MV-4-11 (cell line): Measurements from ENCODE around the gene CD320.
"Not testable (repeated sequence)": the region's sequence is repeated elsewhere in the genome, so short reads cannot be mapped to it uniquely, and the experiment has no call there.

Source experiments
- DNase-seq: peaks from one replicate; lab custom pipeline; 2025; lab: John Stamatoyannopoulos, UW

The CD320 gene

DNA sequence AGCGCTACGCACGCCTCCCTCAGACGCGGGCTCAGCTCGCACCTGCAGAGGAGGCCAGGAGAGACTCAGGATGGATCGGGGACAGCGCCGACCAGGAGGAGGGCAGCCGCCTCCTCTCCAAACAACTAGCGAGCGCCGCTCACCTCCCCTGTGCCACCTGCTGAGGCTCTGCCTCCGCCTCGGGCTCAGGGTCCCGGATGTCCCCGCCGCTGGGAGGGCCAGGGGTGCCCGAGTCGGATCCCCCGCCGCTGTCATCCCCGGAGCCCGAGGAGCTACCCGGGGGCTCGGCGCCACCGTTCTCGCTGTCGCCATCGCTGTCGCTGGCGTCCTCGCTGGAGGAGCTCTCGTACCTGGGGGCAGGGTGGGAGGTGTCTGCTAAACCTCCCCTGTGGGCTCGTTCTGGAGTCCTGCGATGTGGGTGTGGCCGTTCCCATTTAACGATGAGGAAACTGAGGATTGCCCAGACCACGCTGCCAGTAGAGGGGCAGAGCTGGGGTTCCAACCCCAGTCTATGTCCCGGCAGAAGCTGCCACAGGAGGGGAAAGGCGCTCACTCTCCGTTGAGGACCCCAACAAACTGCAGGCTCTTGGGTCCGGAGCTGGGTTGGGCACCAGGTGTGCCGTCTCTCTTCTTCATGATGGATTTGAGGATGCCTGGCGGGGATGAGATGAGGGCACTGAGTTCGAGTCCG lies 25.8 kb upstream of the CD320 start:
- no peak for DNase-seq

DNA sequence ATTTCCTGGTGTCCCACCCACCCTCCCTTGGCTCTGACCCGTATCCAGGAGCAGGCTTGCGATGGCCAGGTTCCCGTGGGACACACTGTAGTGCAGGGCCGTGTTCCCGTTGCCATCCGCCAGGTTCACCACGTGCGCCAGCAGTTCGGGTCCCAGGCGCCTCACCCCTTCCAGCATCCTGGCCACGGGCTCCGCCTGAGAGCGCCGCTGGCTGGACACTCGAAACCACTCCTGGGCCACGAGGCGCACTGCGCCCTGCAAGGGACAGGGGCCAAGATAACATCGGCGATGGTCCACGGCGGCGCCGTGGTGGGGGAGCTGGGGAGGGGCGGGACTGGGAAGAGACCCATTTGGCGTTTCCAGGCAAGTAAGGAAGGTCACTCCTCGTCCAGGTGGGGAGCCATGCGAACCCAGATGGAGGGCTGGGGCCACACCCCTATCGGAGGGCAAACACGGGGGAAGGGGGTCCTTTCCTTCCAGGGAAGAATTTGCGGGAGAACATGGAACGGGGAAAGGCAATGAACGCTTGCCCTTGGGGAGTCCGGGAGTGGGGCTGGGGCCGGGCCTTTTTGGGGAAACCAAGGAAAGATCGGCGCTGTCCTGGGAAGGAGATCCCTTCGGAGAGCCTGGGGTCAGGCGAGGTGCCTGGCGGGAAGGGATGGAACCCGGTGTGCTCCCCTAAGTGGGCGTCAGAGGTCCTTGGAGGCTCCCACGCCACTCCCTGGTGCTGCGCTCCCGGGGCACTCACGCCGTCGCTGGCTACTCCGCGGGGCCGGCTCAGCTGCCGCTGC lies 25.0 kb upstream of the CD320 start:
- DNase-seq = no peak

DNA sequence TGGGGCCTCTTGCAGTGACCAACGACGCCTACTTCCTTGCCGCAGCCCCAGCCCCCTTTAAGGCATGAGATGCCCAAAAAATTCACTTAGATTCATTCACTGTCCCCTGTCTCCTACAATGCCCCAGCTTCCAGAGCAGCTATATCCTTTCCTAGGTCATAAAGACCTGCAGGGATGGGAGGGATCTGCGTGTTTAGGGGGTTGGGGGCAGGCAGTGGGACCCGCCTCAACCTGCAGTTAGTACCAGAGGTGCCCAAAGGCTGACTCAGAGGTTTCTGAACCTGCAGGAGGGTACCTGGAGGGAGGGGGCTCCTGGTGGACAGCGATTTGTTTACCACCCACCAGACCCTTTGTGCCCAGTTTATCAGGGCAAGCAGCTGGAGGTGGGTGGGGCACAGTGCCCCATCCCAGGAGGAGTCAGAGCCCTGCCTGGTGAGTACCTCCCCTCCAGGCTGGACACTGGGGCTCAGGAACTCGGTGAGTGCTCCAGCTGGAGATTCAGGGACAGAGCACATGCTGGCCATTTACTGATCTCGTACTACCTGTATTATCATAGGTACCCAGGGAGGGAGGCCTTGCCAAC lies 23.2 kb upstream of the CD320 start:
- DNase-seq = no peak

GRCh38 chr19:8329996-8330395 lies 21.8 kb upstream of the CD320 start:
- DNase-seq = no peak

DNA sequence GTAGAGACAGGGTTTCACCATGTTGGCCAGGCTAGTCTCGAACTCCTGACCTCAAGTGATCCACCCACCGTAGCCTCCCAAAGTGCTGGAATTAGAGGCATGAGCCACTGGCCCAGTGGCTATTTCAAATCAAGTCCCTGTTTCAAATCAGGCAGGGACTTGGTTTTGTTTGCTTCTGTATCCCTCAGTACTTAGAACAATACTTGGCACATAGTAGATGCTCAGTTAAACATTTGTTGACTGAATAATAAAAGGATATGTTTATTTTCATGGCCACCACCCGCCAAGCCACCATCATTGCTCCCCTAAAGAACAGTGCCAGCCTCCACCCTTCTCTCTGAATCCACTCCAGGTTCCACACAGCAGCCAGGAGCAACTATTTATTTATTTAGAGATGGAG lies 17.3 kb upstream of the CD320 start:
- DNase-seq = no peak

DNA sequence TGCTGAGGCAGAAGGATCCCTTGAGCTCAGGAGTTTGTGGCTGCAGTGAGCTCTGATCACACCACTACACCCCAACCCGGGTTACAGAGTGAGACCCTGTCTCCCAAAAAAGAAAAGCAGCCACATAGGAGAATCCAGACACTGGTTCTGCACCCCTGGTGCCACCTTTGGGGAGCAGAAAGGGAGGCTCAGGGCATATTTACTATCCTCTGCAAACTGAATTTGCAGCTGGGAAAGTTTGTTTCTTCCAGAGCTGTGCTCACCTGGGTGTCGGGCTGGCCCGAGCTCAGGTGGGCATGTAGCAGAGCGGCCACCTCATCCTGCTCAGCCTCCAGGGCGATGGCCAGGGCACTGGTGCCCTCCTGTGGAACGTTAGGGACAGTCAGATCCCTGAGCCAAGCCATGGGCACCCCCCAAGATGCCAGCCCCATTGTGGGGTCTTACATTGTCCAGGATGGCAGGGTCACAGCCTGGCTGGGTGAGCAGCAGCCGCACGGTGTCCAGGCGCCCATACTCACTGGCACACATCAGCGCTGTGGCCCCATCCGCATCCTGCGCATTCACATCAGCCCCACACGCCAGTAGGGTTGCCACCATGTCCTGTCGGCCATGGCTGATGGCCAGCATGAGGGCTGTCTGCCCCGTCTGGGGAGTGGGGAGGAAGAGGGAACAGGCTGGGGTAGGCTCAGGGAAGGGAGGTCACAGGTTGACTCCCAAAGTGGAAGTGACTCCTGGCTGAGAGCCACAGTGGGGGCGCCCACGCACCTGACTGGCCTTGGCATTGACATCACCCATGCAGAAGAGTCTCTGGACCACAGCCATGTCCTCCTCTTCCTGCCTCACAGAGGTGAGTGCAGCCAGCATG lies 16.3 kb upstream of the CD320 start:
- DNase-seq = peak; percentile 38

GRCh38 chr19:8323781-8324185 lies 15.6 kb upstream of the CD320 start:
- no peak for DNase-seq

DNA sequence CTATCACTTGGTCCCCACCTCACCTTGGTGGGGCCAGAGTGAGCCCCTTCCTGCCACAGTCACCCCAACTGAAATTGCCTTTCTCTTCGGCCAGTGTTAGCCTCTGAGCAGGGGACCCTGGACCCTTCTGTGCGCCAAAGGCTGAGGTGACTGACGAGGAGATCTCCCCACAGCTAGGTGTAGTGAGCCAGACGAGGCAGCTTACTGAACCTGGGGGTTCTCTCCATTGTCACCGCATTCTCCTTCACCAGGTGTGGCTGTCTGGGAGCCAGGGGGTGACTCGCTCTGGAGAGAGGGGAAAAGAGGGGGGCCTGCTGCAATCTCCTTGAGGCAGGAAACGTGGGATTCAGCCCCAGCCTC lies 14.5 kb upstream of the CD320 start:
- DNase-seq = no peak

DNA sequence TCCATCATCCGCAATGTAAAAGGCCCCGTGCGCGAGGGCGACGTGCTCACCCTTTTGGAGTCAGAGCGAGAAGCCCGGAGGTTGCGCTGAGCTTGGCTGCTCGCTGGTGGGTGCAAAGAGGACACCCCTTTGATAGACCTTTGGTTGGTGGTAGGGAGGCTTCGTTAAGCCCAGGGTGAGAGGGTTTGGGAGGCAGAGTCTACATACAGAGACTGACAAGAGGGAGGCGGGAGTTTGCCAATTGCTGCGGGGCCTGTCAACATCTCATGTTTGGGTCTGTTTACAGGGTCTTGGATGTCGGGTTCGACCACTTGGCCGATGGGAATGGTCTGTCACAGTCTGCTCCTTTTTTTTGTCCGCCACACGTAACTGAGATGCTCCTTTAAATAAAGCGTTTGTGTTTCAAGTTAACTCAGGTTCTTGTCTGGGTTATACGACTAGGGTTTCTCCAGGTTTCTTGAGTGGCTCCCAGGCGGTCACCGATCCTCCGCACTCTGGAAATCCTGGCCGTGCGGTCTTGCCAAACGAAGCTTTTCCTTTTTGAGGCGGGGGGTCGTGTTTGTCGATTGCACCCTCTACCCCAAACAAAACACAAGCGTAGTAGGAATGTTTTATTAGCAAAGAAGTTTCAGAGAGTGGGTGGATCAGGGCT lies 14.0 kb upstream of the CD320 start:
- no peak for DNase-seq

DNA sequence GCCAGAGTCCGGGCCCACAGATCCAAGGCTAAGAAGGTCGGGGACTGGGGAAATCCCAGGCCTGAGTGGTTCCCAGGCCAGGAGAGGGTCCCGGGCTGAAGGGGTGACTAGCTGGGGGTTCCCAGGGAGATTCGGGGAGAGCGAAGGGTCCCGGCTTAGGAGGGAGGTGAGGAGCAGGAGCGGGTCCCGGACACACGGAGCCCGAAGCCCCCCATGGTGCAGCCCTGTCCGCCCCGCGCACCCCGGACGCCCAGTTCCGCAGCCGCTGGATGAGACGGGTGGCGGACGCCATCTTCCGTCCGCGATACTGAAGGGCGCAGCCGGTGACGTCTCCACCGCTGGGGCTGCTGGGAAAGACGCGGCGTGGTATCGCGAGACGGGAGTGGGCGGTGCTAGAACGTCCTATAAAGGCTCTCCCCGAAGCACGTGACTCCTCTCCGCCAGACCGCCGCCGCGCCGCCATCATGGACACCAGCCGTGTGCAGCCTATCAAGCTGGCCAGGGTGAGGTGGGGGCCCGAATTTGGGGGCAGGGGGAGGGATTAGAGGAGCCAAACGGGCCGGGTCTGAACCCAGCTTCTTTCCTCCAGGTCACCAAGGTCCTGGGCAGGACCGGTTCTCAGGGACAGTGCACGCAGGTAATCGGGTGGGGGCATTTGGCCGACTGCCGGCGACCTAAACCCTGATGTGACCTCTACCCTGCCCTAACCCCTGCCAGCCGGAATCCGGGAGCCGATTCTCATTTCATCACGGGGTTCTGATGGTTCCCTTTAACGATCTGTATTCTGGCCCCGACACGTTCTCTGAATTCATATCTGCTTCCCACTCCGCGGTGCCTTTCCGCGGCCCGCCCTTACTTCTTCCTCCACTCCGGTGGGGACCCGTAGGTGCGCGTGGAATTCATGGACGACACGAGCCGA lies 13.2 kb upstream of the CD320 start, which contains the start of the genes NDUFA7 and RPS28:
TSS of gene NDUFA7 (minus strand) at position 309 of the 919 bp plus-strand sequence. CDS start at position 292, 17 bp downstream.
TSS of gene RPS28 (plus strand) at position 430 of the 919 bp plus-strand sequence. CDS start at position 465, 35 bp downstream.
- peak; percentile 96 for DNase-seq

DNA sequence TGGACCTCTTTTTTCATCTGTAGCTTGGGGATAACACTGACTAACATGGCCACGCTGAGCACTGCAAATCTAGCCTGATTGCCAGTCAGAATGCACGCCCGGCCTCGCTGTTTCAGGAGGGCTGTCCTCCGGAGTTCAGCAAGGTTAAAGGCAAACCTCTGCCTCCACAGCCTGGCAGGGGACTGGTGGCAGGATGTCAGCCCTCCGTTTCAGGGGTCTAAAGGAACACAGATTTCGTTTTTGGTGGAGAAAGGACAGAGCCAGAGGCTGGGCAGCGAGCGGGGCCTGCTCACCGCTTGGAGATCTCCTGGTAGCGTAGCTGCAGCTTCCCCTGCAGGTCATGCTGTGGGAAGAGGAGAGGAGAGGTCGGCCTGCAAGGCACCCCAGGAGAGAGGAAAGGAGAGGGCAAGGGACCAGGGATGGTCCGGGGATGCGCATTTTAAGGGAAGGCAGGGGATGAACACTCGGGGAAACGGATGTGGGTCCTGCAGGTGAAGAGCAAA lies 12.5 kb upstream of the CD320 start:
- no peak for DNase-seq

DNA sequence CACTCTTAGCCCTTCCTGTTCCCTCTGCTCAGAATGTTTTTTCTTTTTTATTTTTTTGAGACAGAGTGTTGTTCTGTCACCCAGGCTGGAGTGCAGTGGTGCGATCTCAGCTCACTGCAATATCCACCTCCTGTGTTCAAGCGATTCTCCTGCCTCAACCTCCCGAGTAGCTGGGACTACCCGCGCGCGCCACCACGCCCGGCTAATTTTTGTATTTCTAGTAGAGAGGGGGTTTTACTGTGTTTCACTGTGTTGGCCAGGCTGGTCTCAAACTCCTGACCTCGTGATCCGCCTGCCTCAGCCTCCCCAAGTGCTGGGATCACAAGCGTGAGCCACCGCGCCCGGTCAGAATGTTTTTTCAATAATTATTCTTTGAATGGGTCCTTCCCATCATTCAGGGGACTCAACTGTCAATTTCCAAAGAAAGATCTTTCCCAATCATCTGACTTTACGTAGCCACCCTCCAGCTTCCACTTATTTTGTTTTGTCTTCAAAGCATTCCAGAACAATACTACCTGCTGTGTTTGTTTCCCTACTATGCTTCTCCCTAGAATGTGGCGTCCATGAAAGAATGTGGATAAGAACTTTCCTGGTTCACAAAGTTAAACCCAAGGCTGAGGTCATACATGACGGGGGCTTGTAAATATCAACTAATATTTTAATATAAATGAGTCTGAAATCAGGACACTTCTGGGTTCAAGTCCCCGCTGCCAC lies 11.8 kb upstream of the CD320 start:
- DNase-seq = no peak

GRCh38 chr19:8318835-8319234 lies 10.7 kb upstream of the CD320 start:
- DNase-seq = peak; percentile 59

DNA sequence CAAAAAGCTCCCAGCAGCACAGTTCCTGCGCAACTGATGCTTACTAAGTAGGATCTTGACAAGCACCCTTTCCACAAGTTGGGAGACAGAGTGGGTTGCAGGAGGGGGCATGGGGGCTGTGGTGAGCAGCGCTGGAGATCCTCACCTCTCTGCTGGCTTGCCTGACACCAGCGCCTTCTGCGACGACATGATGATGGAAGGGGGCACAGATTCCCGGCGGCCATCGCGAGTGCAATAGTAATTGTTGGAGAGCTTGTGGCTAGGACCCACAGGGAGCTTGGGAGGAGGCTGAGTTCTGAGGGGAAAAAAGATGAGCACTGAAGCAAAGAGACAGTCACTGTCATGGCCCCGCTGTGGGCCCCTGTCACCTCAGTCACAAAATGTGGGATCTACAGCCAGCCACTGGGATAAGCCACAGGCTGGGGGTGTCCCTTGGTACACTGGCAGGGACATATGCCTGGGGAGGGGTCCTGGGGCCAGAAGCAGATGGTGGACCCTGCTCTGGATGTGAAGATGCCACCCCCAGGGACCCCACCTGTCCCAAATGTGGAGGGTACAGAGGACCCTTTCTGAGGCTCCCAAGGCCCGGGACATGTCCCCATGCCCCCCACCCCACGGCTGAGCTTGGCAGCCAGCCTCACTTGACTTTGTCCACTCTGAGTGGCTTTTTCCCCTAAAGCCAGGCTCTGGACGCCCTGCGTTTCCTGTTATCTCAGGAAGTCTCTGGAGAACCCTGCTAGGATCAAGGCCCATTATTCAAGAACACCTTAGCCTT lies 8.4 kb upstream of the CD320 start:
- no peak for DNase-seq

GRCh38 chr19:8314981-8315640 lies 7.0 kb upstream of the CD320 start:
- DNase-seq = not testable (repeated sequence)

- DNase-seq = no peak
Observed at GRCh38 chr19:8311461-8312260, 3.5 kb upstream of the CD320 start.

DNA sequence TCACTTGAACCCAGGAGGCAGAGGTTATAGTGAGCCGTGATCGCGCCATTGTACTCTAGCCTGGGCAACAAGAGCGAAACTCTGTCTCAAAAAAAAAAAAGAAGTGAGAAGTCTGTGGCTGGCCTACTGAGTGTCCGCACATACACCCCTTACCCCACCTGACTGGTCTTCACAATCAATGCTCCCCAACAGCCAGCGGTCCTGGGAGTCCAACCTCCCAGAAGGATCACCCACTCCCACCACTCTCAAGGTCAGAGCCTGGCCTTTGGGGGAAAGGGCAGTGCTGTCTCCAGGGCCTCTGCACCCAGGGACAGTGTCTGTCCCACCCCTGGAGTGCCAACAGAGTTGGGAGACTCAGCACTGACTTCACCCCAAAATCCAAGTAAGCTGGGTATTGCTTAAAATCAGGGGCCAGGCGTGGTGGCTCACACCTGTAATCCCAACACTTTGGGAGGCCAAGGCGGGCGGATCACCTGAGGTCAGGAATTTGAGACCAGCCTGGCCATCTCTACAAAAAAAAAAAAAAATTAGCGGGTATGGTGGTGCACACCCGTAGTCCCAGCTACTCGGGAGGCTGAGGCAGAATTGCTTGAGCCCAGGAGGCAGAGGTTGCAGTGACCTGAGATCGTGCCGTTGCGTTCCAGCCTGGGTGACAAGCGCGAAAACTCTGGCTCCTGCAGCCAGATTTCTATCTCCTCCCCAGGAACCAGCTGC lies 2.3 kb upstream of the CD320 start:
- DNase-seq = peak; percentile 62
